A673 (cell line): ENCODE measurements around the gene ECI2. TPM values are rescaled to one million over a fixed set of nuclear protein-coding genes. Genes with fewer than 3 reads are reported as not detected.

Experiments
- BruUV-seq: library from RNA; stranded (reverse); fragments of 400-500 nt; replicated peaks from 2 replicates; lab custom pipeline; 2021; lab: Mats Ljungman, UMichigan
- CTCF ChIA-PET: fragments of 300-600 bp; sonication (Branson Sonifier 250); formaldehyde crosslinking; loops from one replicate; lab custom pipeline; 2022; ENCODE audit warnings: antibody characterized with exemption; lab: Charles Lee
- POLR2A ChIA-PET: fragments of 300-600 bp; sonication (Branson Sonifier 250); formaldehyde crosslinking; loops from one replicate; lab custom pipeline; 2022; ENCODE audit warnings: antibody characterized with exemption; ENCODE audit not compliant: low non-redundant PET; lab: Charles Lee
- DNase-seq: peaks from one replicate; pipeline ENCODE4 v3.0.0-alpha.2; 2015; ENCODE audit warnings: low spot score
- H3K27ac ChIP-seq: fragments of 200-600 bp; sonication (generic); 2 replicates; pipeline ENCODE4 v1.5.1; 2016; ENCODE audit warnings: mixed run types, low read depth, mild to moderate bottlenecking, mixed read lengths, antibody characterized with exemption, low read length; ENCODE audit not compliant: poor library complexity, severe bottlenecking
- H3K27me3 ChIP-seq: fragments of 200-600 bp; sonication (generic); replicated peaks from 2 replicates; pipeline ENCODE4 v1.6.1; 2017; ENCODE audit warnings: mixed run types, low read depth, mild to moderate bottlenecking, mixed read lengths, antibody characterized with exemption, low read length; ENCODE audit not compliant: insufficient read depth, poor library complexity
- H3K36me3 ChIP-seq: fragments of 200-600 bp; sonication (generic); 2 replicates; pipeline ENCODE4 v1.6.1; 2016; ENCODE audit warnings: mixed run types, mild to moderate bottlenecking, mixed read lengths, antibody characterized with exemption, low read length; ENCODE audit not compliant: insufficient read depth, poor library complexity, severe bottlenecking
- H3K4me1 ChIP-seq: fragments of 200-600 bp; sonication (generic); 2 replicates; pipeline ENCODE4 v1.6.1; 2017; ENCODE audit warnings: mixed run types, mild to moderate bottlenecking, mixed read lengths, antibody characterized with exemption, low read length; ENCODE audit not compliant: insufficient read depth, poor library complexity, severe bottlenecking
- H3K4me3 ChIP-seq: fragments of 200-600 bp; sonication (generic); 2 replicates; pipeline ENCODE4 v1.5.1; 2016; ENCODE audit warnings: low read depth, mixed run types, mild to moderate bottlenecking, mixed read lengths, low read length; ENCODE audit not compliant: poor library complexity, severe bottlenecking
- H3K9me3 ChIP-seq: fragments of 200-600 bp; sonication (generic); 2 replicates; pipeline ENCODE4 v1.6.1; 2016; ENCODE audit warnings: mixed run types, low read depth, mild to moderate bottlenecking, mixed read lengths, antibody characterized with exemption, low read length; ENCODE audit not compliant: poor library complexity, severe bottlenecking
- EZH2 ChIP-seq: fragments of 200-600 bp; sonication (generic); IDR thresholded peaks from 2 replicates; pipeline ENCODE4 v1.6.1; 2017; ENCODE audit warnings: borderline replicate concordance, low read depth, mild to moderate bottlenecking, mixed read lengths, antibody characterized with exemption, low read length; ENCODE audit not compliant: poor library complexity, severe bottlenecking
- intact Hi-C: fragments of 100-400 bp; cut with micrococcal nuclease; formaldehyde crosslinking; loops from one replicate; pipeline ENCODE4 v1.10.0; 2022; ENCODE audit not compliant: unreplicated experiment
- total RNA-seq: library from RNA; stranded (reverse); gene quantifications from 2 replicates; pipeline ENCODE4 v1.2.3, GENCODE V29; 2021
- TF ChIP-seq, protein P1 (sequence below): fragments of 300-800, 200-600 bp; sonication (generic); conservative IDR thresholded peaks from 2 replicates; pipeline ENCODE4 v1.5.1; 2017; ENCODE audit warnings: low read depth, mild to moderate bottlenecking, antibody characterized with exemption, low read length, moderate library complexity, mixed read lengths

ECI2 gene
- total RNA-seq, 1 experiment from 2014 or later, result 56.3 TPM

DNA sequence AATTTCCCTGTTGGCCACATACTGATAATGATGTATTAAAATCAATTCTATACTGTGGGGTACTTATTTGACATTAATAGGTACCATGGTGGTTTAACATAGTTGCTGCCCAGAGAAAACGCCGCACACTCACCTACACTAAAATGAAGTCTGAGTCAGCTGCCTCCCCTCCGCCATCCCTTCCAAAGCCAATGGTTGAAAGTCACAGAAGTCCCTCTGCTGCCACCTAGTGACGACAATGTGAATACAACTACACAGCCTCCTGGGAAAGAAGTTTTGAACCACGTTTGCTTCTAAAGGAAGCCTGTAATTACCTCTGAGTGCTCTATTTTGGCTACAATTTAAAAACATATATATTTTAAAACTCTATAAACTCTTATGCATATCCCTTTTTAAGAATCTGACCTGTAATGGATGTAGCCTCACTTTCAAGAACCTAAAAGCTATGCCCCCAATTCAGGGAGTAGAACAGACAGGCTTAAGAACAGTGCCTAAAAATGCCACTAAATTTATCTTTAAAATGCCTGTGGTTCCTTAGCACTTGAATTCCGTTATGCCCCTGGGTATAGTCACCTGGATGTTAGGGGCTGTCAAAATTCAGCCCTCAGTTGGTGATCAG is 20.6 kb upstream of the ECI2 start:
- H3K9me3 ChIP-seq, result no peaks in the 10 kb centered on the region
- ChIA-PET CTCF (interaction anchor here (0.6 to 1.2 kb wide), 3 partner anchors 18 to 219 kb away, joined by 3 to 5 read pairs (median 3); no protein-coding TSS in a partner anchor), POLR2A (interaction anchor here (0.6 kb wide), 1 partner anchor 579 kb away, joined by 3 read pairs; no protein-coding TSS in a partner anchor)
- H3K27ac ChIP-seq, result no peak overlapping the region
- DNase-seq, result peak; percentile 84
- intact Hi-C loops, result loop anchor here (5.0 kb wide), 1 partner anchor 414 kb away; no protein-coding TSS in a partner anchor
- H3K4me3 ChIP-seq, result no peak overlapping the region
- no peak for TF ChIP-seq EZH2
- TF ChIP-seq, protein P1, sequence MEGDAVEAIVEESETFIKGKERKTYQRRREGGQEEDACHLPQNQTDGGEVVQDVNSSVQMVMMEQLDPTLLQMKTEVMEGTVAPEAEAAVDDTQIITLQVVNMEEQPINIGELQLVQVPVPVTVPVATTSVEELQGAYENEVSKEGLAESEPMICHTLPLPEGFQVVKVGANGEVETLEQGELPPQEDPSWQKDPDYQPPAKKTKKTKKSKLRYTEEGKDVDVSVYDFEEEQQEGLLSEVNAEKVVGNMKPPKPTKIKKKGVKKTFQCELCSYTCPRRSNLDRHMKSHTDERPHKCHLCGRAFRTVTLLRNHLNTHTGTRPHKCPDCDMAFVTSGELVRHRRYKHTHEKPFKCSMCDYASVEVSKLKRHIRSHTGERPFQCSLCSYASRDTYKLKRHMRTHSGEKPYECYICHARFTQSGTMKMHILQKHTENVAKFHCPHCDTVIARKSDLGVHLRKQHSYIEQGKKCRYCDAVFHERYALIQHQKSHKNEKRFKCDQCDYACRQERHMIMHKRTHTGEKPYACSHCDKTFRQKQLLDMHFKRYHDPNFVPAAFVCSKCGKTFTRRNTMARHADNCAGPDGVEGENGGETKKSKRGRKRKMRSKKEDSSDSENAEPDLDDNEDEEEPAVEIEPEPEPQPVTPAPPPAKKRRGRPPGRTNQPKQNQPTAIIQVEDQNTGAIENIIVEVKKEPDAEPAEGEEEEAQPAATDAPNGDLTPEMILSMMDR, result peak; percentile 89
- no peaks in the 10 kb centered on the region for H3K36me3 ChIP-seq
- no TSS peak for BruUV-seq
- peaks cover 6% of the 10 kb centered on the region for H3K4me1 ChIP-seq
- H3K27me3 ChIP-seq, result no peaks in the 10 kb centered on the region

DNA sequence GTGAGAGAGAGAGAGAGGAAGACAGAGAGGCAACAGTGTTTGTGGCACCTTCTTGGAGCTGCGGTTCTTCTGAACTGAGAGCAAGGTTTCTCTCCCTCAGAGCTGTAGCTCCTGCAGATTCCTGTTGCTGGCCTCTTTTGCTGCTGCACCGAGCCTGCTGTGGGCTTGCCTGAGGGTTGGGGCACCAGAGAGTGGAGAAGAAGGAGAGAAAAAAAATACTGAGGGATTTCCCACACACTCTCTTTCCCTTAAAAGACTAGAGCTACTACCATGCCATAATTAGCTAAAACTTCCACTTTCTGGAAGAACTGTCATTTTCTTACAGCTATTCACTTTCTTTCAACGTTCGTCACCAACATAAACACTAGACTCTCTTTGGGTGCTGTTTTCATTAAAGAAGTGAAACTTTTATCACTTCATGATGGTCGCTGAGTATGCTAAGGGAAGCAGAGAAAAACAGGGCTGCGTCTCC is 18.2 kb upstream of the ECI2 start:
- BruUV-seq, result no TSS peak
- H3K4me1 ChIP-seq, result peaks cover under 1% of the 10 kb centered on the region
- ChIA-PET CTCF (no interaction called here), POLR2A (no interaction called here)
- no peak overlapping the region for H3K4me3 ChIP-seq
- H3K27ac ChIP-seq, result no peak overlapping the region
- intact Hi-C loops, result no loop called here
- H3K9me3 ChIP-seq, result peaks cover 5% of the 10 kb centered on the region
- no peaks in the 10 kb centered on the region for H3K27me3 ChIP-seq
- no peak for DNase-seq
- TF ChIP-seq EZH2, result no peak
- TF ChIP-seq, protein P1, result no peak
- H3K36me3 ChIP-seq, result no peaks in the 10 kb centered on the region

DNA sequence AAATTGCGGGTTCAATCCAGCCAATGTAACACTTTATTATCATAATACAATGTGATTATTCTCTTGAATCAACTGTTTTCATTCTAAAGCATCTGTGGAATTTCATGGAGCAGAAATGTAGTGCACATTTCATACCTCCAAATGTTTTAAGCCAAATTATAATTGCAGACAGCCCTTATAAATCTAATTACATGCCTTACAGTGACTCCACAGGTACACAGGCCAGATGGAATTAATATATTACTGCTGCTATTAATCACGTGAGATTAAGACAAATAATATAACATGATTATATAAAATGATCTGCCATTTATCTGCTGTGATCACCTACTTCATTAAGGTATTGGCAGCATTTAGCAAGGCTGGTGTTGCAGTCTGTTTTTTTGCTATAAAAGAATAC is 9.7 kb upstream of the ECI2 start:
- no peak overlapping the region for H3K27ac ChIP-seq
- no TSS peak for BruUV-seq
- H3K27me3 ChIP-seq, result no peaks in the 10 kb centered on the region
- H3K4me1 ChIP-seq, result peaks cover 14% of the 10 kb centered on the region
- H3K9me3 ChIP-seq, result peaks cover 5% of the 10 kb centered on the region
- POLR2A ChIA-PET, result no interaction called here
- H3K36me3 ChIP-seq, result no peaks in the 10 kb centered on the region
- no peak overlapping the region for H3K4me3 ChIP-seq
- CTCF ChIA-PET, result no interaction called here
- no peak for DNase-seq
- no peak for TF ChIP-seq EZH2
- TF ChIP-seq, protein P1, result no peak
- intact Hi-C loops, result no loop called here
